ENCODE measurements around the gene MYO16. TPM values are rescaled to one million over a fixed set of nuclear protein-coding genes. Genes with fewer than 3 reads are reported as not detected.

The MYO16 gene
- total and polyA plus RNA-seq, 12 donors, result 0.29 to 5.9 (median 1.4) TPM

DNA sequence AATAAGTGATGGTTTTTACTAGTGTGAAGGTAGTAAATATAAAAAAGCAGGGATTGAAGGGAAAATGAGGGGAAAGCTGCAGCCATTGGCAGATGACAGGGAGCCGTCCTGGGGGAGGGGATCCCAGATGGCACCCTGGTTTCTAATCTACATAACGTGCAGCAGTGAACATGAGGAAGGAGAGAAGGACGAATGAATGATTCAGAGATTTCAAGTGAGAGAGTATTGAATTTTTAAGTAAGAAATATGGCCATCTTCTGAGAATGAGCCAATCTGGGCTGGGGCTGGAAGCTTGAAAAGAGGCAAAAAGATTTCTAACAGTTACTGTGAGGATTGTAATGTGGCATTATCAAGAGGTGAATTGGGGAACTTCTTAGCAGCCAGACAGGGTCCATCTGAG is 414.2 kb downstream of the MYO16 start:
- TF ChIP-seq, protein P1, sequence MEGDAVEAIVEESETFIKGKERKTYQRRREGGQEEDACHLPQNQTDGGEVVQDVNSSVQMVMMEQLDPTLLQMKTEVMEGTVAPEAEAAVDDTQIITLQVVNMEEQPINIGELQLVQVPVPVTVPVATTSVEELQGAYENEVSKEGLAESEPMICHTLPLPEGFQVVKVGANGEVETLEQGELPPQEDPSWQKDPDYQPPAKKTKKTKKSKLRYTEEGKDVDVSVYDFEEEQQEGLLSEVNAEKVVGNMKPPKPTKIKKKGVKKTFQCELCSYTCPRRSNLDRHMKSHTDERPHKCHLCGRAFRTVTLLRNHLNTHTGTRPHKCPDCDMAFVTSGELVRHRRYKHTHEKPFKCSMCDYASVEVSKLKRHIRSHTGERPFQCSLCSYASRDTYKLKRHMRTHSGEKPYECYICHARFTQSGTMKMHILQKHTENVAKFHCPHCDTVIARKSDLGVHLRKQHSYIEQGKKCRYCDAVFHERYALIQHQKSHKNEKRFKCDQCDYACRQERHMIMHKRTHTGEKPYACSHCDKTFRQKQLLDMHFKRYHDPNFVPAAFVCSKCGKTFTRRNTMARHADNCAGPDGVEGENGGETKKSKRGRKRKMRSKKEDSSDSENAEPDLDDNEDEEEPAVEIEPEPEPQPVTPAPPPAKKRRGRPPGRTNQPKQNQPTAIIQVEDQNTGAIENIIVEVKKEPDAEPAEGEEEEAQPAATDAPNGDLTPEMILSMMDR (IDR thresholded peaks at IDR 0.05), result no peak
- Histone ChIP-seq H3K4me3 (no peak overlapping the region), H3K4me1 (no peaks in the 10 kb centered on the region), H3K27ac (no peak overlapping the region), H3K9me3 (no peaks in the 10 kb centered on the region), H3K27me3 (peaks cover 0 to 5% (median 0%) of the 10 kb centered on the region in 7 donors), H3K36me3 (no peaks in the 10 kb centered on the region)
- intact Hi-C loops (cut with DNase I), result no loop called here
- no peak for DNase-seq
- 68 to 76% methylated on average over 3 of the region's 3 CpGs for WGBS, 2 donors
- no peak for ATAC-seq

DNA sequence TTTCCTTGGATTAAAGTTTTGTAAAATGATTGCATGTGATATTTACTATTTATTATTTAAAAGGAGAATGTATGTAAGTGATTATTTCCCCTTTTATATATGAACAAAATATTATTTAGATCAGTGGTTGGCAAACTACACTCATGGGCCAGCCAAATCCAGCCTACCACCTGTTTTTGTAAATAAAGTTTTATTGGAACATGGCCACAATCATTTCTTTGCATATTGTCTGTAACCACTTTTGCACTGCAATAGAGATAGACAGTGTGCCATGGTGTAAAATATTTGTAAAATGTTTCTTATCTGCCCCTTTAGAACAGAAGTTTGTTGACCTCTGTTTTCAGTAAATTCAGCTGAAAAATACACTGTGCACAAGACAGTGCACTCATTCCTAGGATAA is 426.4 kb downstream of the MYO16 start:
- no peak for DNase-seq
- no peaks in the 10 kb centered on the region for H3K9me3 ChIP-seq
- H3K27ac ChIP-seq, result no peak overlapping the region
- intact Hi-C loops (cut with DNase I), result no loop called here
- ATAC-seq, result no peak
- TF ChIP-seq, protein P1 (IDR thresholded peaks at IDR 0.05), result no peak
- no peak overlapping the region for H3K4me3 ChIP-seq
- H3K27me3 ChIP-seq, result peaks cover 0 to 5% (median 0%) of the 10 kb centered on the region in 7 donors
- no peaks in the 10 kb centered on the region for H3K36me3 ChIP-seq
- no peaks in the 10 kb centered on the region for H3K4me1 ChIP-seq

DNA sequence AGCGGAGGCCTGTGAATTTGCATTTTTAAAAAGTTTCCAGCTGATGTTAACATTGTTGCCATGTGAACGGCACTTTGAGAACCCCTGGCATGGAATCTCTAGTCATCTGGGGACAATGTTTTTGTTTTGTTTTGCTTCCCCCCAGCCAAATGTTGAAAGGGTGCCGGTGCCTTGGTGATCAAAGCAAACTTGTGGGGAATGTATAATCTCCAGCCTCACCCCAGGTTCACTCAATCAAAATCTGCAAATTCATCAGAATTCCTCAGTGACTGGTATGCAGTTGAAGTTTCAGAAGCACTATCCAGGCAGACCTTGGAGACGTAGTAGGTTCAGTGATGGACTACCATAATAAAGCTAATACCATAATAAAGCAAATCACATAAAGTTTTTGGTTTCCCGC is 428.7 kb downstream of the MYO16 start:
- Histone ChIP-seq H3K4me3 (no peak overlapping the region), H3K36me3 (no peaks in the 10 kb centered on the region), H3K27ac (no peak overlapping the region), H3K9me3 (no peaks in the 10 kb centered on the region), H3K27me3 (peaks cover 0 to 5% (median 0%) of the 10 kb centered on the region in 7 donors), H3K4me1 (no peaks in the 10 kb centered on the region)
- DNase-seq, result no peak
- TF ChIP-seq, protein P1 (IDR thresholded peaks at IDR 0.05), result no peak
- no peak for ATAC-seq
- intact Hi-C loops (cut with DNase I), result no loop called here
- WGBS, 2 donors, result 69% methylated on average over 5 of the region's 5 CpGs

DNA sequence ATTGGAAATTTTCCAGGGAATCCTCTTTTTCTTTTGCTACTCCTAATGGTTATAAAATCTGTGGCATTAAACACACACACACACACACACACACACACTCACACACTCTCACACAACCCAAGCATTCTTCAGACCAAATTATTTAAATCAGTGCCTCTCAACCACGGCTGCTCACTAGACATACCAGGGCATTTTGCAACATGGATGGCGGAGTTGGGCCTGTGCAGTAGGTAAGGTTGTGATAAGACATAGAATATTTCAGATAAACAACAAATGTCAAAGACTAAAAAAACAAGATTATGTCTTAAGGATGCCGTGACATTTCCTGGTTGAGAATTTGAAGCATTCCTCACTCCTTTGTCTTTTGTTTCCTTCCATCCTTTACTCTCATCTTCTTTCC is 443.1 kb downstream of the MYO16 start:
- ATAC-seq, result no peak
- intact Hi-C loops (cut with DNase I), result no loop called here
- H3K27me3 ChIP-seq, result no peaks in the 10 kb centered on the region
- TF ChIP-seq, protein P1 (IDR thresholded peaks at IDR 0.05), result no peak
- no peaks in the 10 kb centered on the region for H3K36me3 ChIP-seq
- H3K27ac ChIP-seq, result no peak overlapping the region
- peaks cover 0 to 11% (median 0%) of the 10 kb centered on the region in 11 donors for H3K9me3 ChIP-seq
- H3K4me1 ChIP-seq, result no peaks in the 10 kb centered on the region
- WGBS, 2 donors, result 75 to 81% methylated on average over 3 of the region's 3 CpGs
- DNase-seq, result no peak
- no peak overlapping the region for H3K4me3 ChIP-seq
